ENCODE results near the gene MGAT4A.

The MGAT4A gene

DNA sequence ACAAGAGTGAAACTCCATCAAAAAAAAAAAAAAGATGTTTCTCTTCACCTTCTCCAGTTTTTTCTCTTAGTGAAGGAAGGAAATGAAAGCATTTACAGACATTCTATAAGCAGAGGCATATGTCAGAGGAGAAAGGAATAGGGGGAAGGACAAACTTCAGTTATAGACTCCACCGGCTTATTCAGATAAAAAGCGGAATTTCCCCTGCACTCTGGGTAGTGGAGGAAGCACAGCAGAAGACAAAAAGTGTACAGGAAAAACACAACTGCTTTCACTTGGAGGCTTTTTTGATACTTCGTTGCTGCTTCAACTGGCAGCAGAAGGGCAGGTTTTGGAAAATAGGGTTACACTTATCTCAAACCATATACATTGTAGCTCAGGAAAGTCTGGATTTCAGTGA, 3.2 kb upstream of the MGAT4A start:
- peaks cover 12% of the 10 kb centered on the region for H3K27me3 ChIP-seq (ENCODE audit: insufficient read depth, low read length)
- H3K9me2 ChIP-seq (ENCODE audit: low read depth, low read length): no peaks in the 10 kb centered on the region
- no peaks in the 10 kb centered on the region for H4K20me1 ChIP-seq (ENCODE audit: insufficient read depth, low read length)
- H3K27ac ChIP-seq (ENCODE audit: low read depth, low read length, poor library complexity, severe bottlenecking): no peak overlapping the region
- H3K36me3 ChIP-seq (ENCODE audit: insufficient read depth, low read length): no peaks in the 10 kb centered on the region; the same call in 1 of the 2 replicates
- no peaks in the 10 kb centered on the region for H3F3A ChIP-seq (ENCODE audit: insufficient read depth, low read length)
- no peaks in the 10 kb centered on the region for H3K9me3 ChIP-seq (ENCODE audit: low read length)
- H3K4me2 ChIP-seq (ENCODE audit: low read length): no peak overlapping the region
- H3K79me2 ChIP-seq (ENCODE audit: insufficient read depth, low read length): no peaks in the 10 kb centered on the region
- TF ChIP-seq EZH2 (IDR thresholded peaks at IDR 0.05; ENCODE audit: borderline replicate concordance, low read length): no peak
- TF ChIP-seq, protein P1, sequence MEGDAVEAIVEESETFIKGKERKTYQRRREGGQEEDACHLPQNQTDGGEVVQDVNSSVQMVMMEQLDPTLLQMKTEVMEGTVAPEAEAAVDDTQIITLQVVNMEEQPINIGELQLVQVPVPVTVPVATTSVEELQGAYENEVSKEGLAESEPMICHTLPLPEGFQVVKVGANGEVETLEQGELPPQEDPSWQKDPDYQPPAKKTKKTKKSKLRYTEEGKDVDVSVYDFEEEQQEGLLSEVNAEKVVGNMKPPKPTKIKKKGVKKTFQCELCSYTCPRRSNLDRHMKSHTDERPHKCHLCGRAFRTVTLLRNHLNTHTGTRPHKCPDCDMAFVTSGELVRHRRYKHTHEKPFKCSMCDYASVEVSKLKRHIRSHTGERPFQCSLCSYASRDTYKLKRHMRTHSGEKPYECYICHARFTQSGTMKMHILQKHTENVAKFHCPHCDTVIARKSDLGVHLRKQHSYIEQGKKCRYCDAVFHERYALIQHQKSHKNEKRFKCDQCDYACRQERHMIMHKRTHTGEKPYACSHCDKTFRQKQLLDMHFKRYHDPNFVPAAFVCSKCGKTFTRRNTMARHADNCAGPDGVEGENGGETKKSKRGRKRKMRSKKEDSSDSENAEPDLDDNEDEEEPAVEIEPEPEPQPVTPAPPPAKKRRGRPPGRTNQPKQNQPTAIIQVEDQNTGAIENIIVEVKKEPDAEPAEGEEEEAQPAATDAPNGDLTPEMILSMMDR (IDR thresholded peaks at IDR 0.05; ENCODE audit: low read length): no peak
- H3K9ac ChIP-seq (ENCODE audit: low read length): no peak overlapping the region
- H2AFZ ChIP-seq (ENCODE audit: low read length): no peak overlapping the region
- no peak overlapping the region for H3K4me3 ChIP-seq (ENCODE audit: low read depth, low read length, poor library complexity, severe bottlenecking)
- peaks cover 15% of the 10 kb centered on the region for H3K4me1 ChIP-seq (ENCODE audit: insufficient read depth, low read length, severe bottlenecking)

DNA sequence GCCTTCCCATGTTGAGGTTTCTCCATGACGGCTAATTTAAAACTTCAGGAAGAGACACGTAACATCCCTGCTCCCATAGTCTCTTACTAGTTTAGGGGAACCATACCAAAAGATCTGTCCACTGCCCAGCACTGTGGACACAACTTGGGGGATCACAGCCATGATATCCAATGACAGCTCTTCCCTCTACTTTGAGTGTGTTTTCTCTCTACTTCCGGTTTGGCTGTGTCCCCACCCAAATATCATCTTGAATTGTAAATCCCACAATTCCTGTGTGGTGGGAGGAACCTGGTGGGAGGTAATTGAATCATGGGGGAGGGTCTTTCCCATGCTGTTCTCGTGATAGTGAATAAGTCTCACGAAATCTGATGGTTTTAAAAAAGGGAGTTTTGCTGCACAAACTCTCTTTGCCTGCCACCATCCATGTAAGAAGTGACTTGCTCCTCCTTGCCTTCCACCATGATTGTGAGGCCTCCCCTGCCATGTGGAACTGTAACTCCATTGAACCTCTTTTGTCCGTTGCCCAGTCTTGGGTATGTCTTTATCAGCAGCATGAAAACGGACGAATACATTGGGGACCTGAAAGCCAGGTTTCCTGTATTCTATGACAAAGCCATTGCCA, 1.6 kb upstream of the MGAT4A start:
- Histone ChIP-seq H3K4me2 (ENCODE audit: low read length) (no peak overlapping the region), H3K4me1 (ENCODE audit: insufficient read depth, low read length, severe bottlenecking) (peaks cover 15% of the 10 kb centered on the region), H3K4me3 (ENCODE audit: low read depth, low read length, poor library complexity, severe bottlenecking) (no peak overlapping the region), H3K27me3 (ENCODE audit: insufficient read depth, low read length) (peaks cover 12% of the 10 kb centered on the region), H3K9ac (ENCODE audit: low read length) (no peak overlapping the region), H4K20me1 (ENCODE audit: insufficient read depth, low read length) (no peaks in the 10 kb centered on the region), H3K27ac (ENCODE audit: low read depth, low read length, poor library complexity, severe bottlenecking) (no peak overlapping the region), H3K9me3 (ENCODE audit: low read length) (no peaks in the 10 kb centered on the region), H3K36me3 (ENCODE audit: insufficient read depth, low read length) (no peaks in the 10 kb centered on the region; the same call in 1 of the 2 replicates), H3K9me2 (ENCODE audit: low read depth, low read length) (no peaks in the 10 kb centered on the region), H3K79me2 (ENCODE audit: insufficient read depth, low read length) (no peaks in the 10 kb centered on the region), H3F3A (ENCODE audit: insufficient read depth, low read length) (no peaks in the 10 kb centered on the region), H2AFZ (ENCODE audit: low read length) (no peak overlapping the region)
- TF ChIP-seq, protein P1 (IDR thresholded peaks at IDR 0.05; ENCODE audit: low read length): no peak
- no peak for TF ChIP-seq EZH2 (IDR thresholded peaks at IDR 0.05; ENCODE audit: borderline replicate concordance, low read length)

DNA sequence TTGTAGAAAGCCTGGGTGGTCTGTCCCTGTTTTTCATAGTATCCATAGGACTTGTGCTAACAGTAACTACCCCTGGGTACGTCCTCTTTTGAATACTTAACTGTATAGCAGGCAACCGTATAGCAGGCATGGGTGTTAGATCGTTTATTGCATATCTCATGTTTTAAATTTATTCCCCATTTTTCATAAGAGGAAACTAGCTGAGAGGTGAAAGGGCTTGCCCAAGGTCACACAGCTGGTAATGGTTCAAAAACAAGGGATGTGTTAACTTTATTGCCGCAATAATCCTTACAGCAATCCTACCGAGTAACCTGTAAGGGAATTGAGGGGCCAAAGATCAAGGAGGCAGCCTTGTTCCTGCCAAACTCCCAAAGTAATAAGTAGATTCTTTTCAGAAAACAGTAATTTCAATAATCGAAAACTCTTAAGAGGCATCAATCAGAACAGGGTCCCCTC, 990 bp upstream of the MGAT4A start:
- no peaks in the 10 kb centered on the region for H3K9me3 ChIP-seq (ENCODE audit: low read length)
- H3K27ac ChIP-seq (ENCODE audit: low read depth, low read length, poor library complexity, severe bottlenecking): no peak overlapping the region
- H3K4me2 ChIP-seq (ENCODE audit: low read length): peak overlapping the region; percentile 75
- no peaks in the 10 kb centered on the region for H4K20me1 ChIP-seq (ENCODE audit: insufficient read depth, low read length)
- H2AFZ ChIP-seq (ENCODE audit: low read length): no peak overlapping the region
- peaks cover 12% of the 10 kb centered on the region for H3K27me3 ChIP-seq (ENCODE audit: insufficient read depth, low read length)
- no peaks in the 10 kb centered on the region for H3K79me2 ChIP-seq (ENCODE audit: insufficient read depth, low read length)
- H3K4me3 ChIP-seq (ENCODE audit: low read depth, low read length, poor library complexity, severe bottlenecking): peak overlapping the region; percentile 68
- TF ChIP-seq EZH2 (IDR thresholded peaks at IDR 0.05; ENCODE audit: borderline replicate concordance, low read length): no peak
- TF ChIP-seq, protein P1 (IDR thresholded peaks at IDR 0.05; ENCODE audit: low read length): no peak
- no peaks in the 10 kb centered on the region; the same call in 1 of the 2 replicates for H3K36me3 ChIP-seq (ENCODE audit: insufficient read depth, low read length)
- no peaks in the 10 kb centered on the region for H3K9me2 ChIP-seq (ENCODE audit: low read depth, low read length)
- peaks cover 15% of the 10 kb centered on the region for H3K4me1 ChIP-seq (ENCODE audit: insufficient read depth, low read length, severe bottlenecking)
- peak overlapping the region; percentile 68; the same call in 1 of the 2 replicates for H3K9ac ChIP-seq (ENCODE audit: low read length)
- H3F3A ChIP-seq (ENCODE audit: insufficient read depth, low read length): no peaks in the 10 kb centered on the region
